Measurements from ENCODE around the gene MXRA8.

MXRA8 gene

GRCh38 chr1:1305300-1306069 is 52.9 kb downstream of the MXRA8 start:
- TF ChIP-seq, protein P1, sequence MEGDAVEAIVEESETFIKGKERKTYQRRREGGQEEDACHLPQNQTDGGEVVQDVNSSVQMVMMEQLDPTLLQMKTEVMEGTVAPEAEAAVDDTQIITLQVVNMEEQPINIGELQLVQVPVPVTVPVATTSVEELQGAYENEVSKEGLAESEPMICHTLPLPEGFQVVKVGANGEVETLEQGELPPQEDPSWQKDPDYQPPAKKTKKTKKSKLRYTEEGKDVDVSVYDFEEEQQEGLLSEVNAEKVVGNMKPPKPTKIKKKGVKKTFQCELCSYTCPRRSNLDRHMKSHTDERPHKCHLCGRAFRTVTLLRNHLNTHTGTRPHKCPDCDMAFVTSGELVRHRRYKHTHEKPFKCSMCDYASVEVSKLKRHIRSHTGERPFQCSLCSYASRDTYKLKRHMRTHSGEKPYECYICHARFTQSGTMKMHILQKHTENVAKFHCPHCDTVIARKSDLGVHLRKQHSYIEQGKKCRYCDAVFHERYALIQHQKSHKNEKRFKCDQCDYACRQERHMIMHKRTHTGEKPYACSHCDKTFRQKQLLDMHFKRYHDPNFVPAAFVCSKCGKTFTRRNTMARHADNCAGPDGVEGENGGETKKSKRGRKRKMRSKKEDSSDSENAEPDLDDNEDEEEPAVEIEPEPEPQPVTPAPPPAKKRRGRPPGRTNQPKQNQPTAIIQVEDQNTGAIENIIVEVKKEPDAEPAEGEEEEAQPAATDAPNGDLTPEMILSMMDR (IDR thresholded peaks at IDR 0.05; ENCODE audit: control extremely low read depth, extremely low read depth, low read depth, missing control alignments): no peak
- POLR2A ChIA-PET: no interaction called here
- peak; percentile 70 for DNase-seq (ENCODE audit: extremely low spot score)
- CTCF ChIA-PET: interaction anchor here (0.8 to 1.2 kb wide), 4 partner anchors 14 to 604 kb away, joined by 3 to 6 read pairs (median 4); no protein-coding TSS in a partner anchor

- TF ChIP-seq, protein P1 (IDR thresholded peaks at IDR 0.05; ENCODE audit: control extremely low read depth, extremely low read depth, low read depth, missing control alignments): no peak
- ChIA-PET CTCF (interaction anchor here (0.8 to 1.2 kb wide), 4 partner anchors 13 to 605 kb away, joined by 3 to 6 read pairs (median 4); no protein-coding TSS in a partner anchor), POLR2A (no interaction called here)
- no peak for DNase-seq (ENCODE audit: extremely low spot score)
Observed at GRCh38 chr1:1304331-1305299, 53.7 kb downstream of the MXRA8 start.

- CTCF ChIA-PET: no interaction called here
- POLR2A ChIA-PET: no interaction called here
Observed at GRCh38 chr1:1303736-1304135, 54.6 kb downstream of the MXRA8 start.

GRCh38 chr1:1302951-1303509 is 55.3 kb downstream of the MXRA8 start:
- POLR2A ChIA-PET: no interaction called here
- TF ChIP-seq, protein P1 (IDR thresholded peaks at IDR 0.05; ENCODE audit: control extremely low read depth, extremely low read depth, low read depth, missing control alignments): no peak
- CTCF ChIA-PET: no interaction called here
- DNase-seq (ENCODE audit: extremely low spot score): no peak

More at GRCh38 chr1:1303736-1304135, 54.6 kb downstream of the MXRA8 start:
- DNase-seq (ENCODE audit: extremely low spot score): no peak
- TF ChIP-seq, protein P1 (IDR thresholded peaks at IDR 0.05; ENCODE audit: control extremely low read depth, extremely low read depth, low read depth, missing control alignments): no peak

Measured in GM10248 (cell line).